NCI-H1930 (cell line): Measurements from ENCODE around the gene LTK.
"Not testable (repeated sequence)": the region's sequence is repeated elsewhere in the genome, so short reads cannot be mapped to it uniquely, and the experiment has no call there.

Source experiments
- DNase-seq, 2 experiments: peaks; one replicate each; lab custom pipeline; 2025; lab: John Stamatoyannopoulos, UW

LTK gene

DNA sequence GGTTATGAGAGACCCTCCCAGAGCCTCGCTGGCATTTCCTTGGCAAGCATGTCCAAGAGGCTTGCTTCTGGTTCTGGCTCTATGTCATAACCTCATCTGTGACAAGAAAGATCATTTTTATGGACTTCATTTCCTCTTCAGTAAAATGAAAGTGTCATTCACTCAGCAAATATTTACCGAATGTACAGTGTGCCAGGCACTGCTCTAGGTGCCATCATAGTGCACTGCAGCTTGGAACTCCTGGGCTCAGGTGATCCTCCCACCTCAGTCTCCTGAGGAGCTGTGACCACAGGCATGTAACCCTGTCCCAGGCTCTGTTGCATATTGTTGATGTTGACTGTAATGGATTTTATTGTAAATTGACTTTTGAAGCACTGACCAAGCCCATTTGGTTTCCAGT is 38.7 kb downstream of the LTK start:
- DNase-seq, result no peak

DNA sequence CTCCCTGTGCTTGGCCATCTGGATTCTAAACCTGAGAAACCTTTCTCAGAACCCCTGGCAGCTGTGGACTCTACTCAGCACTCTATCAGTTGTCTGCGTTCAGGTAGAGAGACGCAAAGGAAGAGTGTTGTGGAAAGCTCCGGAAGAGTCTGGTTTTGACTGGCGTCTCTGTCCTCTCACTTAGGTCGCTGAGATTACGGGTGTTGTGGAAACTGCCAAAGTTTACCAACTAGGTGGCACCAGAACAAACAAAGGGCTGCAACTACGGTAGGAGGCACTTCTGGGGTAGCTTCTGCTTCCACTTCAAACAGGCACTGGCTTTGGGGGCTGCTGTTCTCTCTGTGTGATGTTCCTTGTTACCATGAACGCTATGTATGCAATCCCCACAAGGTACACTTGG is 39.2 kb downstream of the LTK start:
- no peak for DNase-seq

DNA sequence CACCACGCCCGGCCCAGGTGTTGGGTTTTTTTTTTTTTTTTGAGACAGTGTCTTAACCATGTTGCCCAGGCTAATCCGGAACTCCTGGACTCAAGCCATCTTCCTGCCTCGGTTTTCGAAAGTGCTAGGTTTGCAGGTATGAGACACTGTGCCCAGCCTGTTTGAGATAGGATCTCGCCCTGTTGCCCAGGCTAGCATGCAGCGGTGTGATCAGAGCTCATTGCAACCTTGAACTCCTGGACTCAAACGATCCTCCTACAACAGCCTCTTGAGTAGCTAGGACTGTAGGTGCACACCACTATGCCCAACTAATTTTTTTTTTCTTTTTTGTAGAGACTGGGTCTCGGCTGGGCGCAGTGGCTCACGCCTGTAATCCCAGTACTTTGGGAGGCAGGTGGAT is 40.2 kb downstream of the LTK start:
- no peak for DNase-seq

- not testable (repeated sequence) for DNase-seq
Measured at GRCh38 chr15:41469644-41470043, 44.0 kb downstream of the LTK start.

DNA sequence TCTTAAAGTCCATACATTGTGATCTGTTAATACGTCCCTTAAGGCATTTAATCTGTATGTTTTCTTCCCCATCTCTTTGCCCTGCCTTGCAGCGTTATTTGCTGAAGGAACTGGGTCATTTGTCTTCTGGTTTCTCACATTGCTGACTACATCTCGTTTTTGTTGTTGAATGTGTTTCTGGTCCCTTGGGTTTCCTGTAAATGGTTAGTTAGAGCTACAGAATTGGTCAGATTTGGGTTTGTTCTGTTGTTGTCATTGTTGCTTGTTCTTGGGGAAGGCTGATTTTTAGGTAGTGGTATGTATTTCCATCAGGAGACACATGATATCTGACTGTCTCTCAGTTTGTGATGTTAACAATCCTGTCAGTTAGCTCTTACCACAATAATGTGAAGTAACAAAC is 46.9 kb downstream of the LTK start:
- DNase-seq, result no peak

- DNase-seq, result no peak
Measured at GRCh38 chr15:41465822-41466421, 47.7 kb downstream of the LTK start.

GRCh38 chr15:41464889-41465580 is 48.6 kb downstream of the LTK start:
- no peak for DNase-seq

DNA sequence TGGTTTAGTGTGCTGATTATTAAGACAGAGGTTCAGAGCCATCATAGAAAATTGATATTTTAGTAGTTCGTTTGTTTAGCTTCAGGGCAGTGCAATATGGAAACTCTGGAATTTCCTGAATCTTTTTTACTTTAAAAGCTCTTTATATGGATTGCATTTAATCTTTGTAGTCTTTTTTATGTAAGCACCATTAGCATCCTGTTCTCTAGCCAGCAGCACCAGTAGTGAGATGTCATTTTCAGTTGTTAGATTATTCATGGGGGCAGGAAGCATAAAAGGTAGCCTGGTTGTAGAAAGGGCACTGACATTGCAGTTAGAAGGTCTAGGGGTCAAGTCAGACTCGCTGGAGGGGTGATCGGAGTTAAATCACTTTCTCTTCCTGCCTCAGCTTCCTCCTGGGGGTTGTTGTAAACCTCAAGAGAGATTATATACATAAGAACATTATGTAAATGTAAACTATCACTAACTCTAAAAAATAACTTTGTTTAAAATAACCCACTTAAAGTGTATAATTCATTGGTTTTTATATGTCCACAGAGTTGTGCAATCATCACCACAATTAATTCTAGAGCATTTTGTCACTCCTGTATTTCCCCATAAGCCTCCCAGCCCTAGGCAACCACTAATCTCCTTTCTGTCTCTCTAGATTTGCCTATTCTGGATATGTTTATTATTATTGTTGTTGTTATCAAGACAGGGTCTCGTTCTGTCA is 51.4 kb downstream of the LTK start:
- DNase-seq, result no peak
